Measurements from ENCODE around the gene LRRC7.
"Not testable (repeated sequence)": the region's sequence is repeated elsewhere in the genome, so short reads cannot be mapped to it uniquely, and the experiment has no call there.

Gene LRRC7

GRCh38 chr1:69787151-69787550, 219.4 kb downstream of the LRRC7 start:
- no peak for DNase-seq

- DNase-seq, result no peak
These were observed 223.6 kb downstream of the LRRC7 start for GRCh38 chr1:69791311-69791710.

GRCh38 chr1:69794831-69795230, 227.1 kb downstream of the LRRC7 start:
- no peak for DNase-seq

- DNase-seq, result no peak
These were observed 247.2 kb downstream of the LRRC7 start for GRCh38 chr1:69814926-69815325.

- DNase-seq, result no peak
These were observed 257.2 kb downstream of the LRRC7 start for GRCh38 chr1:69824932-69825331.

- no peak for DNase-seq
These were observed 260.0 kb downstream of the LRRC7 start for GRCh38 chr1:69827732-69828131.

- DNase-seq, result no peak
These were observed 265.8 kb downstream of the LRRC7 start for GRCh38 chr1:69833536-69833935.

GRCh38 chr1:69834336-69834735, 266.6 kb downstream of the LRRC7 start:
- DNase-seq, result no peak

GRCh38 chr1:69835955-69836354, 268.2 kb downstream of the LRRC7 start:
- no peak for DNase-seq

GRCh38 chr1:69836971-69837636, 269.4 kb downstream of the LRRC7 start:
- DNase-seq, result no peak

GRCh38 chr1:69842326-69842725, 274.6 kb downstream of the LRRC7 start:
- no peak for DNase-seq

GRCh38 chr1:69845655-69846054, 277.9 kb downstream of the LRRC7 start:
- DNase-seq, result no peak

- no peak for DNase-seq
These were observed 278.5 kb downstream of the LRRC7 start for GRCh38 chr1:69846267-69846666.

- no peak for DNase-seq
These were observed 279.9 kb downstream of the LRRC7 start for GRCh38 chr1:69847670-69848069.

GRCh38 chr1:69852151-69852550, 284.4 kb downstream of the LRRC7 start:
- no peak for DNase-seq

GRCh38 chr1:69852706-69853105, 285.0 kb downstream of the LRRC7 start:
- no peak for DNase-seq

- no peak for DNase-seq
These were observed 290.8 kb downstream of the LRRC7 start for GRCh38 chr1:69858534-69858933.

GRCh38 chr1:69861641-69862040, 293.9 kb downstream of the LRRC7 start:
- DNase-seq, result no peak

GRCh38 chr1:69862906-69863305, 295.2 kb downstream of the LRRC7 start:
- no peak for DNase-seq

- no peak for DNase-seq
These were observed 296.0 kb downstream of the LRRC7 start for GRCh38 chr1:69863704-69864103.

- DNase-seq, result no peak
These were observed 303.7 kb downstream of the LRRC7 start for GRCh38 chr1:69871412-69871811.

GRCh38 chr1:69878338-69878737, 310.6 kb downstream of the LRRC7 start:
- DNase-seq, result no peak

- DNase-seq, result not testable (repeated sequence)
These were observed 320.3 kb downstream of the LRRC7 start for GRCh38 chr1:69888016-69888415.

GRCh38 chr1:69888657-69889056, 320.9 kb downstream of the LRRC7 start:
- no peak for DNase-seq

GRCh38 chr1:69898403-69898947, 330.8 kb downstream of the LRRC7 start:
- no peak for DNase-seq

All from T-helper 9 cell (primary cell).